ENCODE data around the gene TXLNG. TPM values are rescaled to one million over a fixed set of nuclear protein-coding genes. Genes with fewer than 3 reads are reported as not detected.
"Not testable (repeated sequence)": the region's sequence is repeated elsewhere in the genome, so short reads cannot be mapped to it uniquely, and the experiment has no call there.

TXLNG gene
- total and polyA plus RNA-seq, 2 donors (not counting 3 experiments of a cell fraction or from before 2014, with no cell fraction given), result 6.8 to 7.6 TPM

- POLR2A ChIA-PET, result no interaction called here
- Histone ChIP-seq H3K4me2 (ENCODE audit: insufficient read depth, low read length) (no peak overlapping the region), H3K9me1 (replicated peaks; ENCODE audit: control insufficient read depth, extremely low read depth, insufficient read depth, low read length) (no peaks in the 10 kb centered on the region), H3K4me1 (ENCODE audit: control insufficient read depth, extremely low read depth, insufficient read depth, low read length) (peaks cover 4% of the 10 kb centered on the region), H3K27me3 (ENCODE audit: control insufficient read depth in 2 of 2, insufficient read depth in 2 of 2, low read length in 2 of 2) (no peaks in the 10 kb centered on the region), H3K4me3 (replicated peaks in 1 of 3; ENCODE audit: insufficient read depth in 1 of 3, low read depth in 1 of 3, low read length in 3 of 3) (no peak overlapping the region), H3K9me3 (replicated peaks; ENCODE audit: control insufficient read depth, insufficient read depth, low read length) (no peaks in the 10 kb centered on the region), H3K27ac (ENCODE audit: insufficient read depth, low read depth, low read length) (no peak overlapping the region), H3K79me2 (ENCODE audit: control insufficient read depth, insufficient read depth, low read length) (peaks cover 16% of the 10 kb centered on the region), H3K36me3 (ENCODE audit: control insufficient read depth in 2 of 2, extremely low read depth in 1 of 2, insufficient read depth in 2 of 2, low read length in 2 of 2) (no peaks in the 10 kb centered on the region), H3K9ac (replicated peaks; ENCODE audit: extremely low read depth, insufficient read depth, low read length) (no peak overlapping the region), H4K20me1 (replicated peaks; ENCODE audit: control insufficient read depth, extremely low read depth, insufficient read depth, low read length) (no peaks in the 10 kb centered on the region), H2AFZ (ENCODE audit: low read depth, low read length) (no peak overlapping the region)
- no TSS peak for BruUV-seq (replicated peaks)
- no peak for TF ChIP-seq JUN (IDR thresholded peaks at IDR 0.05; ENCODE audit: borderline replicate concordance, insufficient read depth, insufficient read length, low read depth)
- TF ChIP-seq MYC (IDR thresholded peaks at IDR 0.05; ENCODE audit: low read depth, low read length), result no peak
- no peak for TF ChIP-seq GATA2 (IDR thresholded peaks at IDR 0.05; ENCODE audit: insufficient read depth, insufficient read length, low read depth, low read length)
- CTCF ChIA-PET, result no interaction called here
- FAIRE-seq, result no peak
- intact Hi-C loops (cut with micrococcal nuclease) (no loop called here), dilution Hi-C loops (cut with MboI; ENCODE audit: extremely low pct_ligation_motif_present, low sequenced_read_pairs) (no loop called here)
- no peak for DNase-seq (ENCODE audit: low read depth, low spot score)
These were observed 2.8 kb upstream of the TXLNG start for GRCh38 chrX:16783452-16783851.

- CTCF ChIA-PET; BruUV-seq (replicated peaks): not testable (repeated sequence)
These were observed 1.8 kb upstream of the TXLNG start for GRCh38 chrX:16784440-16784839.

More at GRCh38 chrX:16784440-16784839, 1.8 kb upstream of the TXLNG start:
- intact Hi-C loops (cut with micrococcal nuclease); H3K9me1 ChIP-seq (replicated peaks; ENCODE audit: control insufficient read depth, extremely low read depth, insufficient read depth, low read length); dilution Hi-C loops (cut with MboI; ENCODE audit: extremely low pct_ligation_motif_present, low sequenced_read_pairs); H3K4me3 ChIP-seq (replicated peaks in 1 of 3; ENCODE audit: insufficient read depth in 1 of 3, low read depth in 1 of 3, low read length in 3 of 3); FAIRE-seq; H3K27me3 ChIP-seq (ENCODE audit: control insufficient read depth in 2 of 2, insufficient read depth in 2 of 2, low read length in 2 of 2); POLR2A ChIA-PET; H2AFZ ChIP-seq (ENCODE audit: low read depth, low read length); H4K20me1 ChIP-seq (replicated peaks; ENCODE audit: control insufficient read depth, extremely low read depth, insufficient read depth, low read length); H3K27ac ChIP-seq (ENCODE audit: insufficient read depth, low read depth, low read length); H3K4me1 ChIP-seq (ENCODE audit: control insufficient read depth, extremely low read depth, insufficient read depth, low read length); H3K9me3 ChIP-seq (replicated peaks; ENCODE audit: control insufficient read depth, insufficient read depth, low read length); H3K4me2 ChIP-seq (ENCODE audit: insufficient read depth, low read length); DNase-seq (ENCODE audit: low read depth, low spot score); H3K9ac ChIP-seq (replicated peaks; ENCODE audit: extremely low read depth, insufficient read depth, low read length); H3K36me3 ChIP-seq (ENCODE audit: control insufficient read depth in 2 of 2, extremely low read depth in 1 of 2, insufficient read depth in 2 of 2, low read length in 2 of 2): not testable (repeated sequence)
- H3K79me2 ChIP-seq (ENCODE audit: control insufficient read depth, insufficient read depth, low read length), result peaks cover 25% of the 10 kb centered on the region

Data from endothelial cell of umbilical vein (primary cell).